Breast epithelium (tissue), 3 donors: ENCODE data around the gene AFF3.

Experiments
- POLR2AphosphoS5 ChIP-seq, 3 donors: sonication (generic); formaldehyde crosslinking; IDR thresholded peaks; one replicate each; pipeline ENCODE4 v1.6.1; 2017; ENCODE audit warnings: antibody characterized with exemption in 3 of 3
- TF ChIP-seq, protein P1 (sequence below), 3 donors: fragments of 450-650 bp; IDR thresholded peaks; one replicate each; pipeline ENCODE4 v1.5.1; 2016 to 2017; ENCODE audit warnings: antibody characterized with exemption in 3 of 3, mild to moderate bottlenecking in 3 of 3, moderate library complexity in 3 of 3

- TF ChIP-seq, protein P1, sequence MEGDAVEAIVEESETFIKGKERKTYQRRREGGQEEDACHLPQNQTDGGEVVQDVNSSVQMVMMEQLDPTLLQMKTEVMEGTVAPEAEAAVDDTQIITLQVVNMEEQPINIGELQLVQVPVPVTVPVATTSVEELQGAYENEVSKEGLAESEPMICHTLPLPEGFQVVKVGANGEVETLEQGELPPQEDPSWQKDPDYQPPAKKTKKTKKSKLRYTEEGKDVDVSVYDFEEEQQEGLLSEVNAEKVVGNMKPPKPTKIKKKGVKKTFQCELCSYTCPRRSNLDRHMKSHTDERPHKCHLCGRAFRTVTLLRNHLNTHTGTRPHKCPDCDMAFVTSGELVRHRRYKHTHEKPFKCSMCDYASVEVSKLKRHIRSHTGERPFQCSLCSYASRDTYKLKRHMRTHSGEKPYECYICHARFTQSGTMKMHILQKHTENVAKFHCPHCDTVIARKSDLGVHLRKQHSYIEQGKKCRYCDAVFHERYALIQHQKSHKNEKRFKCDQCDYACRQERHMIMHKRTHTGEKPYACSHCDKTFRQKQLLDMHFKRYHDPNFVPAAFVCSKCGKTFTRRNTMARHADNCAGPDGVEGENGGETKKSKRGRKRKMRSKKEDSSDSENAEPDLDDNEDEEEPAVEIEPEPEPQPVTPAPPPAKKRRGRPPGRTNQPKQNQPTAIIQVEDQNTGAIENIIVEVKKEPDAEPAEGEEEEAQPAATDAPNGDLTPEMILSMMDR (IDR thresholded peaks at IDR 0.05): no peak
- no peak for TF ChIP-seq POLR2AphosphoS5 (IDR thresholded peaks at IDR 0.05)
These were observed 523.8 kb downstream of the AFF3 start for GRCh38 chr2:99618579-99619097.
